ENCODE results near the gene SLC22A4.

- TF ChIP-seq POLR2A (IDR thresholded peaks at IDR 0.05; ENCODE audit: low read depth, low read length) (no peak), POLR2AphosphoS5 (IDR thresholded peaks at IDR 0.05; ENCODE audit: low read depth, low read length) (no peak), TAF1 (IDR thresholded peaks at IDR 0.05; ENCODE audit: borderline replicate concordance, low read depth, low read length) (no peak)
These were observed 10.7 kb upstream of the SLC22A4 start for GRCh38 chr5:132283423-132284043.
